Peyer's patch (tissue), 4 donors: Measurements from ENCODE around the gene KCTD2. TPM values are rescaled to one million over a fixed set of nuclear protein-coding genes. Genes with fewer than 3 reads are reported as not detected.

Experiments
- DNase-seq, 3 donors: peaks; one replicate each; pipeline ENCODE4 v3.0.0-alpha.2; 2017 to 2019
- H3K27ac ChIP-seq, 4 donors: fragments of 200-600 bp; sonication (generic); one replicate each; pipeline ENCODE4 v1.5.1; 2016 to 2019
- H3K27me3 ChIP-seq, 2 donors: fragments of 200-600 bp; sonication (generic); one replicate each; pipeline ENCODE4 v1.5.1; 2019
- H3K36me3 ChIP-seq, 3 donors: fragments of 200-600 bp; sonication (generic); one replicate each; pipeline ENCODE4 v1.5.1; 2016 to 2019
- H3K4me1 ChIP-seq, 4 donors: fragments of 200-600 bp; sonication (generic); one replicate each; pipeline ENCODE4 v1.5.1; 2016 to 2019
- H3K4me3 ChIP-seq, 4 donors: fragments of 200-600 bp; sonication (generic); 1 replicate in 3 of 4; 2 replicates in 1 of 4; pipeline ENCODE4 v1.5.1; 2016 to 2019; ENCODE audit warnings: mild to moderate bottlenecking in 1 of 4
- H3K9me3 ChIP-seq, 4 donors: fragments of 200-600 bp; sonication (generic); one replicate each; pipeline ENCODE4 v1.5.1; 2016 to 2019; ENCODE audit warnings: mild to moderate bottlenecking in 1 of 4
- POLR2A ChIP-seq, 2 donors: fragments of 450-650 bp; IDR thresholded peaks; one replicate each; pipeline ENCODE4 v1.5.1; 2017; ENCODE audit warnings: antibody characterized with exemption in 2 of 2, mild to moderate bottlenecking in 2 of 2, moderate library complexity in 2 of 2
- small RNA-seq, 2 donors: library from RNA; depleted of rRNA; stranded (forward); fragments of <200 nt; gene quantifications; one replicate each; pipeline ENCODE3, GENCODE V24; 2016
- total RNA-seq, 4 donors: library from RNA; depleted of rRNA; stranded (reverse); fragments of >200 nt; gene quantifications; one replicate each; pipeline ENCODE4 v1.1.0, GENCODE V29; 2016
- TF ChIP-seq, protein P1 (sequence below), 6 experiments: fragments of 450-650 bp in 4 of 6; fragments of 200-600 bp in 2 of 6; sonication (generic) in 1 of 6; IDR thresholded peaks; one replicate each; pipeline ENCODE4 v1.5.1; 2017 to 2019; ENCODE audit warnings: antibody characterized with exemption in 6 of 6, mild to moderate bottlenecking in 3 of 6, moderate library complexity in 1 of 6

Gene KCTD2
- total RNA-seq, 4 donors from 2014 or later: 14.9 to 23.5 (median 20.4) TPM

- peak in 1 of 2 donors; percentile 28 for TF ChIP-seq POLR2A (IDR thresholded peaks at IDR 0.05)
- TF ChIP-seq, protein P1, sequence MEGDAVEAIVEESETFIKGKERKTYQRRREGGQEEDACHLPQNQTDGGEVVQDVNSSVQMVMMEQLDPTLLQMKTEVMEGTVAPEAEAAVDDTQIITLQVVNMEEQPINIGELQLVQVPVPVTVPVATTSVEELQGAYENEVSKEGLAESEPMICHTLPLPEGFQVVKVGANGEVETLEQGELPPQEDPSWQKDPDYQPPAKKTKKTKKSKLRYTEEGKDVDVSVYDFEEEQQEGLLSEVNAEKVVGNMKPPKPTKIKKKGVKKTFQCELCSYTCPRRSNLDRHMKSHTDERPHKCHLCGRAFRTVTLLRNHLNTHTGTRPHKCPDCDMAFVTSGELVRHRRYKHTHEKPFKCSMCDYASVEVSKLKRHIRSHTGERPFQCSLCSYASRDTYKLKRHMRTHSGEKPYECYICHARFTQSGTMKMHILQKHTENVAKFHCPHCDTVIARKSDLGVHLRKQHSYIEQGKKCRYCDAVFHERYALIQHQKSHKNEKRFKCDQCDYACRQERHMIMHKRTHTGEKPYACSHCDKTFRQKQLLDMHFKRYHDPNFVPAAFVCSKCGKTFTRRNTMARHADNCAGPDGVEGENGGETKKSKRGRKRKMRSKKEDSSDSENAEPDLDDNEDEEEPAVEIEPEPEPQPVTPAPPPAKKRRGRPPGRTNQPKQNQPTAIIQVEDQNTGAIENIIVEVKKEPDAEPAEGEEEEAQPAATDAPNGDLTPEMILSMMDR (IDR thresholded peaks at IDR 0.05): peak; percentile 93 to 98 (median 96)
- H3K27ac ChIP-seq: peak overlapping the region; percentile 85 to 88 (median 86)
- H3K36me3 ChIP-seq: no peaks in the 10 kb centered on the region
- peak; percentile 88 to 97 (median 95) for DNase-seq
- H3K9me3 ChIP-seq: no peaks in the 10 kb centered on the region
- peak overlapping the region; percentile 39 to 64 (median 54) for H3K4me3 ChIP-seq
- H3K4me1 ChIP-seq: peaks cover 5 to 39% (median 10%) of the 10 kb centered on the region in 4 donors
- no peaks in the 10 kb centered on the region for H3K27me3 ChIP-seq
Measured at GRCh38 chr17:75113798-75114551, 67.0 kb downstream of the KCTD2 start.

- TF ChIP-seq, protein P1 (IDR thresholded peaks at IDR 0.05): no peak
- TF ChIP-seq POLR2A (IDR thresholded peaks at IDR 0.05): no peak
- H3K27me3 ChIP-seq: no peaks in the 10 kb centered on the region
- peaks cover 5 to 34% (median 9%) of the 10 kb centered on the region in 4 donors for H3K4me1 ChIP-seq
- H3K36me3 ChIP-seq: no peaks in the 10 kb centered on the region
- H3K27ac ChIP-seq: peak overlapping the region; percentile 85 to 88 (median 86)
- no peaks in the 10 kb centered on the region for H3K9me3 ChIP-seq
- peak in 1 of 3 donors; percentile 45 for DNase-seq
- H3K4me3 ChIP-seq: peak overlapping the region; percentile 39 to 64 (median 54)
Measured at GRCh38 chr17:75114552-75115314, 67.7 kb downstream of the KCTD2 start.

Small RNA genes lying within 50 kb of the gene (small RNA-seq; reads per million reads assigned to genes)
- gene AC111186.1: 0 reads per million in 2 donors
- 0 reads per million in 2 donors for gene RF00019
- gene RN7SL573P: 0 reads per million in 2 donors
- 0 reads per million in 2 donors for gene RNU6-362P

Other genes with a start within 250 kb of the KCTD2 start
- gene GRIN2C, start 187.3 kb upstream of the KCTD2 start, total RNA-seq: 1 to 10 TPM in 1 of 4 donors, under 1 TPM in 1, not detected in 2; 0.13 to 2.7 TPM
- 10 to 100 TPM in 3 of 4 donors, 1 to 10 TPM in 1; 1.7 to 16.1 (median 13.1) TPM for gene FDXR, start 174.2 kb upstream of the KCTD2 start, total RNA-seq
- gene FADS6, start 153.6 kb upstream of the KCTD2 start, total RNA-seq: 100 to 1,000 TPM in 1 of 4 donors, 10 to 100 TPM in 2, not detected in 1; 79.9 to 161 (median 82.1) TPM
- 1 to 10 TPM in 3 of 4 donors, not detected in 1; 1.6 to 3.7 (median 2.3) TPM for gene USH1G, start 124.0 kb upstream of the KCTD2 start, total RNA-seq
- 10 to 100 TPM in 1 of 4 donors, 1 to 10 TPM in 2, not detected in 1; 4.6 to 11.9 (median 8.8) TPM for gene OTOP2, start 123.0 kb upstream of the KCTD2 start, total RNA-seq
- 1 to 10 TPM in 3 of 4 donors, not detected in 1; 5.2 to 9.3 (median 8.5) TPM for gene OTOP3, start 111.3 kb upstream of the KCTD2 start, total RNA-seq
- gene HID1, start 74.5 kb upstream of the KCTD2 start, total RNA-seq: 100 to 1,000 TPM in 3 of 4 donors, 10 to 100 TPM in 1; 80.0 to 148 (median 124) TPM
- gene CDR2L, start 59.6 kb upstream of the KCTD2 start, total RNA-seq: 10 to 100 TPM in 3 of 4 donors, 1 to 10 TPM in 1; 7.4 to 80.7 (median 53.9) TPM
- 10 to 100 TPM; 17.3 to 42.7 (median 32.2) TPM for gene MRPL58, start 34.6 kb upstream of the KCTD2 start, total RNA-seq
- gene ATP5PD, start 256 bp upstream of the KCTD2 start, total RNA-seq: 100 to 1,000 TPM; 202 to 302 (median 247) TPM
- 100 to 1,000 TPM in 3 of 4 donors, 10 to 100 TPM in 1; 47.9 to 211 (median 147) TPM for gene SLC16A5, start 40.7 kb downstream of the KCTD2 start, total RNA-seq
- gene ARMC7, start 62.7 kb downstream of the KCTD2 start, total RNA-seq: 10 to 100 TPM in 3 of 4 donors, 1 to 10 TPM in 1; 4.1 to 27.0 (median 24.1) TPM
- 100 to 1,000 TPM; 151 to 176 (median 156) TPM for gene NT5C, start 84.5 kb downstream of the KCTD2 start, total RNA-seq
- gene JPT1, start 107.3 kb downstream of the KCTD2 start, total RNA-seq: 100 to 1,000 TPM; 132 to 261 (median 202) TPM
- 10 to 100 TPM; 22.5 to 52.8 (median 37.4) TPM for gene SUMO2, start 135.7 kb downstream of the KCTD2 start, total RNA-seq
- gene NUP85, start 158.5 kb downstream of the KCTD2 start, total RNA-seq: 10 to 100 TPM; 34.0 to 52.8 (median 36.7) TPM
- gene GGA3, start 214.4 kb downstream of the KCTD2 start, total RNA-seq: 100 to 1,000 TPM in 1 of 4 donors, 10 to 100 TPM in 3; 34.0 to 153 (median 77.0) TPM
- 10 to 100 TPM; 23.9 to 53.6 (median 45.3) TPM for gene MRPS7, start 214.7 kb downstream of the KCTD2 start, total RNA-seq
- 10 to 100 TPM; 14.5 to 35.5 (median 18.9) TPM for gene MIF4GD, start 224.0 kb downstream of the KCTD2 start, total RNA-seq
- 10 to 100 TPM in 3 of 4 donors, 1 to 10 TPM in 1; 8.2 to 24.8 (median 17.0) TPM for gene SLC25A19, start 242.2 kb downstream of the KCTD2 start, total RNA-seq